ENCODE measurements around the gene CUL7.
"Not testable (repeated sequence)": the region's sequence is repeated elsewhere in the genome, so short reads cannot be mapped to it uniquely, and the experiment has no call there.

Gene CUL7

DNA sequence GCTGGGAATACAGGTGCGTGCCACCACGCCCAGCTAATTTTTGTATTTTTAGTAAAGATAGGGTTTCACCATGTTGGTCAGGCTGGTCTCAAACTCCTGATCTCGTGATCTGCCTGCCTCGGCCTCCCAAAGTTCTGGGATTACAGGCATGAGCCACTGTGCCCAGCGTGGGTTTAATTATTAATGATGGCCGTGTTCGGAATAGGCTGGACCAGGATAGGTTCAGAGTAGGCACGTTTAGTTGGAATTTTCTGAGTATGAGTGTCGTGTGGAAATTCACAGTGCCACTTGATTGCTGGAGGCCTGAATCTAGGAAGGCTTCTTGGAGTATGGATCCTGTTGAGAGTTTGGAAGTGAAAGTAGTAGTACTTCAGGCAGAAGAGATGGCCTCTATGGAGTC, 55.4 kb downstream of the CUL7 start:
- intact Hi-C loops (cut with DNase I), result not testable (repeated sequence)

DNA sequence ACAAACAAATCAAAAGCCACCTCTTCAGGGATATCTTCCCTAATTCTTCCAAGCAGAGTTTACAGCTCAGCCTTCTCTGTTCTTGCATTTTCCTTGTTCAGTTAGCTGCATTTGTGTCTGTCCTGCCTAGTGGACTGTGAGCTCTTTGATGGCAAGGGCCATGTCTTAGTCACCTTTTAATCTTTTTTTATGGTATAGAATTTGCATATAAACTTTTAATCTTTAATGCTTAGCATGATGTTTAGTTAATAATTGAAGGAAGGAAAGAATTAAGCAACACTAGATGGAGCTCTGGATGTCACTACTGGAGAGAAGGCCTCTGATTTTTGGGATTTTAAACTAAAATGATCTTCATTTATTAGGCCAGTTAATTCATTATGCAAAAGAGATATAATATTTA, 57.1 kb downstream of the CUL7 start:
- intact Hi-C loops (cut with DNase I), result no loop called here
- DNase-seq, result no peak

More for the DNA sequence above, 55.4 kb downstream of the CUL7 start:
- DNase-seq, result not testable (repeated sequence)

DNA sequence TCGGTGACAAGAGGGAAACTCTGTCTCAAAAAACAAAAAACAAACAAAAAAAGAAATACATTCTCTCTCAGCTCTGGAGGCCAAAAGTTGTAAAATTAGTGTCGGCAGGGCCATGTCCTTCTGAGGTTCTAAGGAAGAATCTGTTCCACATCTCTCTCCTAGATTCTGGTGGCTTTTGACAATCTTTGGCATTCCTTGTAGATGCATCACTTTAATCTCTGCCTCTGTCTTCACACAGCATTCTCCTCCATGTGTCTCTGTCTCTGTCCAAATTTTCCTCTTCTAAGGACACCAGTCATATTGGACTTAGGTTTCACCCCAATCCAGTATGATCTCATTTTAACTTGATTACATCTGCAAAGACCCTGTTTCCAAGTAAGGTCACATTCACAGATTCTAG, 60.2 kb downstream of the CUL7 start:
- intact Hi-C loops (cut with DNase I), result no loop called here
- DNase-seq, result no peak

DNA sequence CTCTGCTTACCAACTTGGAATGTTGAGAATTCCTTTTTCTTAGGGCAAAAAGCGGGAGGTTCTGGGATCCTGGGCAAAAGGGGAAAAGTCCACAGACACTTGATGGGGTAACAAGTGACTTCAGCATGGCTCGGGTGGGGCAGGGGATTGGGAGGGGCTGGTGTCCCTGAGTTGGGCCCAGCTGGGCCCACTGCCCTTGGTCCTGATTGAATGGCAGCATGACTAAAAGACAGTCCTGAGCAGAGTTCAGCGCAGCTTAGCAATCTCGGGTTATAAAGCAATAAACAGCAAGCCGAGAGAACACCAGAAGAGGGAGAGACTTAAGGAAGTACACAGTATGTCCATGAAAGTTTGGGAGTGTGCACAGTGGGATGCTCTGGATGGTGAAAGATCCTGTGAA, 63.7 kb downstream of the CUL7 start:
- DNase-seq, result no peak
- intact Hi-C loops (cut with DNase I), result no loop called here

DNA sequence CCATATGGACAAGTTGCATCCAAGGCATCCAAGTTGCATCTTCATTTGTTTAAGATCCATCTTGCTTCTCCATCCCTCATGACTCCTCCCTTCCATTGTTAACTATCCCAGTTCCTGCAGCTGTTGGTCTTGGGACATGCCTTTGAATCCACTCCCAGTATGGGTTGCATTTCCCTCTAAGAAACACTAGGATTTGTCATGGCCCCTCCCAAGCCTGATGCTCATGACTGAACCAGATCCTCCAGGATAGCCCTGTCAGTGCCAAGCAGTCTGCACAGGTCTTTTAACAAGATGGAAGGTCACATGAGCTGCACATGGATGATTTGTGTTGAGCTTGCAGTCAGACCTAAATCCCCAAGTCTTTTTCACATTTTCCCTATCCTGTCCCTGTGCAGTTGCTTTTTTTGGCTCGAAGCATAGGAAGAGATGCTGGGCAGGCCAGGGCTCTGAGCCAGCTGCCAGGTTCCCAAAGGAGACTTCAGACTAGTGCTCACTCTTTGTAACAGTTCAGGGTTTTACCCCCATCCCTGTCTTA, 65.1 kb downstream of the CUL7 start:
- intact Hi-C loops (cut with DNase I), result no loop called here
- no peak for DNase-seq

All from head of caudate nucleus (tissue), 42 donors.